PFSK-1 (cell line): ENCODE measurements around the gene IGSF23.

ENCODE experiments used
- POLR2AphosphoS5 ChIP-seq: IDR thresholded peaks from 2 replicates; pipeline ENCODE4 v1.6.1; 2012; ENCODE audit warnings: low read depth, mild to moderate bottlenecking, control low read depth, low read length, moderate library complexity
- SIN3A ChIP-seq: IDR thresholded peaks from 2 replicates; pipeline ENCODE4 v1.6.1; 2012; ENCODE audit warnings: mild to moderate bottlenecking, low read length, moderate library complexity, borderline replicate concordance; ENCODE audit not compliant: insufficient read depth
- TF ChIP-seq, protein P1 (sequence below), 2 experiments: IDR thresholded peaks; 2 replicates each; pipeline versions ENCODE4 v1.6.1 to v1.8.0; 2011 to 2012; ENCODE audit warnings: low read depth in 2 of 2, low read length in 2 of 2, control low read depth in 1 of 2, inconsistent platforms in 1 of 2, mild to moderate bottlenecking in 1 of 2, moderate library complexity in 1 of 2; ENCODE audit not compliant: insufficient read depth in 1 of 2

DNA sequence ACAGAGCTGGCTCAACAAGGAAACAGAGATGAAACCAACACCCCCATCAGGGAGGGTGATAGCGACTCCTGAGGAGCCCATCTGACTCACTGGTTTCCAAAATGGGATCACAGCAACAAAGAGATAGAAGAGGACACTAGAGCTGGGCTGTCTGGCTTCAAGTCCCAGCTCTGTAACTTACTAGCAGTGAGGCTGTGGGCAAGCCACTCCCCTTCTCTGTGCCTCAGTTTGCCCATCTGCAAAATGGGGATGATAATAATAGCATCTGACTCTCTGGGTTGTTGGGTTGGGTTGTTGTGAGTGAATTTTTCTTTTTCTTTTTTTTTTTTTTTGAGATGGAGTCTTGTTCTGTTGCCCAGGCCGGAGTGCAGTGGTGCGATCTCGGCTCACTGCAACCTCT lies 14.3 kb downstream of the IGSF23 start:
- TF ChIP-seq, protein P1, sequence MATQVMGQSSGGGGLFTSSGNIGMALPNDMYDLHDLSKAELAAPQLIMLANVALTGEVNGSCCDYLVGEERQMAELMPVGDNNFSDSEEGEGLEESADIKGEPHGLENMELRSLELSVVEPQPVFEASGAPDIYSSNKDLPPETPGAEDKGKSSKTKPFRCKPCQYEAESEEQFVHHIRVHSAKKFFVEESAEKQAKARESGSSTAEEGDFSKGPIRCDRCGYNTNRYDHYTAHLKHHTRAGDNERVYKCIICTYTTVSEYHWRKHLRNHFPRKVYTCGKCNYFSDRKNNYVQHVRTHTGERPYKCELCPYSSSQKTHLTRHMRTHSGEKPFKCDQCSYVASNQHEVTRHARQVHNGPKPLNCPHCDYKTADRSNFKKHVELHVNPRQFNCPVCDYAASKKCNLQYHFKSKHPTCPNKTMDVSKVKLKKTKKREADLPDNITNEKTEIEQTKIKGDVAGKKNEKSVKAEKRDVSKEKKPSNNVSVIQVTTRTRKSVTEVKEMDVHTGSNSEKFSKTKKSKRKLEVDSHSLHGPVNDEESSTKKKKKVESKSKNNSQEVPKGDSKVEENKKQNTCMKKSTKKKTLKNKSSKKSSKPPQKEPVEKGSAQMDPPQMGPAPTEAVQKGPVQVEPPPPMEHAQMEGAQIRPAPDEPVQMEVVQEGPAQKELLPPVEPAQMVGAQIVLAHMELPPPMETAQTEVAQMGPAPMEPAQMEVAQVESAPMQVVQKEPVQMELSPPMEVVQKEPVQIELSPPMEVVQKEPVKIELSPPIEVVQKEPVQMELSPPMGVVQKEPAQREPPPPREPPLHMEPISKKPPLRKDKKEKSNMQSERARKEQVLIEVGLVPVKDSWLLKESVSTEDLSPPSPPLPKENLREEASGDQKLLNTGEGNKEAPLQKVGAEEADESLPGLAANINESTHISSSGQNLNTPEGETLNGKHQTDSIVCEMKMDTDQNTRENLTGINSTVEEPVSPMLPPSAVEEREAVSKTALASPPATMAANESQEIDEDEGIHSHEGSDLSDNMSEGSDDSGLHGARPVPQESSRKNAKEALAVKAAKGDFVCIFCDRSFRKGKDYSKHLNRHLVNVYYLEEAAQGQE (IDR thresholded peaks at IDR 0.05; ENCODE audit: insufficient read depth in 1 of 2, low read depth in 2 of 2, low read length in 2 of 2): no peak
- no peak for TF ChIP-seq POLR2AphosphoS5
- no peak for TF ChIP-seq SIN3A
